ENCODE measurements around the gene PPIE.
"Not testable (repeated sequence)": the region's sequence is repeated elsewhere in the genome, so short reads cannot be mapped to it uniquely, and the experiment has no call there.

PPIE gene

GRCh38 chr1:39776886-39777285, 38.2 kb downstream of the PPIE start:
- no peak for DNase-seq (ENCODE audit: low read depth in 3 of 3, low spot score in 1 of 3)

- no peak for DNase-seq (ENCODE audit: low read depth in 3 of 3, low spot score in 1 of 3)
These were observed 38.6 kb downstream of the PPIE start for GRCh38 chr1:39777306-39777705.

DNA sequence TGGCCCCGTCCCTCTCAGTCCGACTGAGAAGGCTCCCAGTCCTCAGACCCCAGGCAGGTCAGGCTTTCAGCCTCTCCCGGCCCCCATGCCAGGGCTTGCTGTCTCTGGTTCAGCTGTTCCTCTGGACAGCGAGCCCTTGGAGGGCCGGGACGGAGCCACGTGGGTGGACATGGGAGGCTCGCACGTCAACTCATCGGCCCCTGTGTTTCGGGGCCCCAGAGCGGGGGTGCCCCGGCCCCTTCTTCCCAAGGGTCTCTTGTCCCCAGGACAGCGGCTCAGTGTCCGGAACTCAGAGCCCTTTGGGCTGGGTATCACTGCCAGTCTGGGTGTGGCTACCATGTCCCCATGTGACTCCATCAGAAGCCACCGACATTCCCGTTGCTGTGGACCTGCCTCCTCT, 39.2 kb downstream of the PPIE start:
- DNase-seq (ENCODE audit: low read depth in 3 of 3, low spot score in 1 of 3): not testable (repeated sequence)

DNA sequence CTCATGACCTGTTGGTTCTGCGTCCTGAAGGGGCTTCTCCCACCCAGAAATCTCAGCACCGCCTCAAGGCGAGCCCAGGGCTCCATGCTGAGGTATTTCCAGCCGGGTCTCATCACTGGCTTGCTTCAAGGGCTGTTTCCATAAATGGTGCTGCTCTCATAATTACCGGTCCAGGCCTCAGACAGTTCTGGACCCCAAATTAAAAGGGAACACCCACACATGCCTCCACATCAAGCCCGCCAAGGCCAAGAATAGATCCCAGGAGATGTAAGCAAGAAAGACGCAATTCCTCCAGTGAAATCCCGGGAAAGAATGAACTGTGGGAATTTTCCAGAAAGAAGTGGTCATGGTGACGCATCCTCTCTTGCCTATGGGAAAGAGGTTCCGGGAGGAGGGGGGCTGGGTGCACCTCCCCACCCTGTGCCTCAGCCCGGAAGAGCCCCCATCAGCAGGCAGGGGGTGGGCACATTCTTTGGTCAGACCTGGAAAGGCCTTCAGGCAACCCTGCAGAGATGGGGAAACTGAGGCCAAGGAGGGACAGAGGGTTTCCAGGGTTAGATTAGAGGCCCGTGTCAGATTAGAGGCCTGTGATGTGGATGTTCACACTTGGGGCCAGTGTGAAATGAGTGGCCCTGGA, 39.9 kb downstream of the PPIE start:
- DNase-seq (ENCODE audit: low read depth in 3 of 3, low spot score in 1 of 3): not testable (repeated sequence)

DNA sequence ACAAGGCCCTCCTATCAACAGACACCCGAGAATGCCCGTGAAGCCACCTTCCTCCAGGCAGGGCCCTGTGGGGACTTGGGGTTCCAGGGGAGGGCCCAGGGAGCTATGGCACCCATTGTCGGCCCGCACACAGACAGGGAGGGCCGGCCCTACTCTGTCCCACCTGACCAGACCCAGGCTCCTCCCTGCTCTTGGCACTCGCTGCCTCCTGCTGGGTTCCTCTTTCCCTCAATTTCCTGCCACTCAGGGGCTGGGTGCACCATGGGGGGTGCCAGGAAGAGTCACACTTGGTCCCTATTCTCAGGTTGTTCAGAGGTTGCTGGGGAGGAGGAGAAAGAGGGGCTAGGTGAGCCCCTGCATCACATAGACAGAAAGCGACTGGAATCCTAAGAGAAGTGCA, 40.5 kb downstream of the PPIE start:
- no peak for DNase-seq (ENCODE audit: low read depth in 3 of 3, low spot score in 1 of 3)

DNA sequence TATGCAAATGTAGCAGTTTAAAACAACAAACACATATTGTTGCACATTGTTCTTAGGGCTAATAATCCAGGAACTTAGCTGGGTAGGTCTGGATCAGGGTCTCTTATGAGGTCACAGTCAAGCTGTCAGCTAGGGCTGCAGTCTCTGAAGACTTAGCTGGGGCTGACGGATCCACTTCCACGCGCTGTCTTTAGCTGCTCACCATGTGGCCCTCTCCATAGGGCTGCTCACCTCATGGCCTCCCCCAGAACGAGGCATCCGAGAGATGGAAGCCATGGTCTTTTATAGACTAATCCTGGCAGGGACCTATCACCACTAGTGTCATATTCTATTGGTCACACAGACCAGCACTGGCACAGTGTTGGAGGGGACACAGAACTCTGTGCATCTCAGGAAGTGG, 41.1 kb downstream of the PPIE start:
- no peak for DNase-seq (ENCODE audit: low read depth in 3 of 3, low spot score in 1 of 3)

- no peak for DNase-seq (ENCODE audit: low read depth in 3 of 3, low spot score in 1 of 3)
These were observed 42.6 kb downstream of the PPIE start for GRCh38 chr1:39781349-39781715.

DNA sequence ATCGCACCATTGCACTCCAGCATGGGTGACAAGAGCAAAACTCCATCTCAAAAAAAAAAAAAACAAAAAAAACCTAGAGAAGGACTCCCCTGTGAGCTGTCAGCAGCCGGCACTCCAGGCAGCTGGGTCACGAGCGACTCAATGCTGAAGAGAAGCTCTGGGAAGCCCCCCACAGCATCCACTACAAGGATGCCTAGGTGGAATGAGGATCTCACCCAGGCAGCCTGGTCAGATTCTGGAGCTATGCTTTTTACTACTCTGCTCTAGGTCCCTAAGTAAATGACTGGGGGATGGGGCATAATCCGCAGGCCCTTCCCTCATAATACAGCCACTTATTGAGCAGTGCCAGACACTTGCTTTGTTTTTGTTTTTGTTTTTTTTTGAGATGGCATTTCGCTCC, 43.4 kb downstream of the PPIE start:
- no peak for DNase-seq (ENCODE audit: low read depth in 3 of 3, low spot score in 1 of 3)

- not testable (repeated sequence) for DNase-seq (ENCODE audit: low read depth in 3 of 3, low spot score in 1 of 3)
These were observed 44.0 kb downstream of the PPIE start for GRCh38 chr1:39782685-39783084.

GRCh38 chr1:39786303-39787107, 47.8 kb downstream of the PPIE start:
- not testable (repeated sequence) for DNase-seq (ENCODE audit: low read depth in 3 of 3, low spot score in 1 of 3)

GRCh38 chr1:39787108-39787375, 48.4 kb downstream of the PPIE start:
- DNase-seq (ENCODE audit: low read depth in 3 of 3, low spot score in 1 of 3): not testable (repeated sequence)

DNA sequence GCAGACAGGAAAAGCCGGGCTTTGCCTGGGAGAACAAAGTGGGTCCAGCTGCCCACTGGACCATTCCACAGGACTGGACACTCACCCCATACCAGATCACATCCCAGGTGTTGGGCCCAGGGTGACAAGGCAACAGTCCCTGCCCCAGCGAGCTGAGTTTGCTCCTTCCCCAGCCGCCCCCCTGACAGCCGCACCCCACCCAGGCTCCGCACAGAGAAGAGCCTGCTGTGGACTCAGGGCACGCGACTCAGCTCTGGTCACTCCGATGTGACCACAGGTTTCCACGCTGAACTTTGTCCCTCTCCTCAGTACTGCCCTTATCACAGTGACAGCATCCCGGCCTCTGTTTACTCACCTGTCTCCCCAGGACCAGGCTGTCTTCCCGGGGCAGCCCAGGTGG, 48.8 kb downstream of the PPIE start:
- no peak for DNase-seq (ENCODE audit: low read depth in 3 of 3, low spot score in 1 of 3)

GRCh38 chr1:39787964-39788363, 49.3 kb downstream of the PPIE start:
- DNase-seq (ENCODE audit: low read depth in 3 of 3, low spot score in 1 of 3): not testable (repeated sequence)

DNA sequence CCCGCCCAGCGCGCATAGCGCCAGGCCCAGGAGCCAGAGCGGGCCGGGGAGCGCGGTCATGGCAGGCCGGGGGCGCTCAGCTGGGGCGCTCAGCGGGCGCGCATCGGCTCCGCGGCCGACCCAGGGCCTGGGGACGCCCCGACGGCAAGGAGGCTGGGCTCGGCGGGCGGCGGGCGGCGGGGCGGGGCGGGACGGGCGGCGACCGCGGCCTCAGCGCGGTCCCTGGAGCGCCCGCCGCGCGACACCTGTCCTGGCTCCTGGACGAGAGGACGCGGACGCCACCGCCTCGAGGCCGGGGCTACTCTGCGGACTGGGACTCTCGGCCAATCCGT, 49.7 kb downstream of the PPIE start:
- no peak for DNase-seq (ENCODE audit: low read depth in 3 of 3, low spot score in 1 of 3)

GRCh38 chr1:39788758-39789570, 50.3 kb downstream of the PPIE start, which contains the start of gene BMP8B:
BMP8B (minus strand) TSS chr1:39788865; CDS start chr1:39788485, 380 bp downstream.
- no peak for DNase-seq (ENCODE audit: low read depth in 3 of 3, low spot score in 1 of 3)

DNA sequence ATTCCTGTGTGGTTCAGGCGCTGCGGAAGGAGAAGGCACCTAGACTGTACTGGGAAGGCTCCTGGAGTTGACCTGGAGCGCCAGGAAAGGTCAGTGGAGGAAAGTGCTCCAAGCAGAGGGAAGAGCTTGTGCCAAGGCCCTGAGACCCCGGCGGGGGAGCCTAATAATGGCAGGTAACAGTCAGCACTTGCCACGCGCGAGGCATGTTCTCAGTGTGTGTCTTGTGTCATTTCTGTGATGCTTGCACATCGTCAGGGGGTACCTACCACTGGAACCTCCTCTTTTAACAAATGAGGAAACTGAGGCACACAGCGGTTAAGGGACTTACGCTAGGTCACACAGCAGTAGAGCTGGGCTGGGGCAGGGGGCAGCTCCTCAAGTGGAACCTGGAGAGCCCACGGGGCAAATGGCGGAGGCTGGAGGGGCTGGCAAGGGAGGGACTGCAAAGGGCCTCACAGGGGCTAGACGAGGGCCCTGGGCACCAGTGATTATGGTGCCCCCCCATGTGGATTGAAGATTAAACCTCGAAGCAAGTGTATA, 51.0 kb downstream of the PPIE start:
- no peak for DNase-seq (ENCODE audit: low read depth in 3 of 3, low spot score in 1 of 3)

DNA sequence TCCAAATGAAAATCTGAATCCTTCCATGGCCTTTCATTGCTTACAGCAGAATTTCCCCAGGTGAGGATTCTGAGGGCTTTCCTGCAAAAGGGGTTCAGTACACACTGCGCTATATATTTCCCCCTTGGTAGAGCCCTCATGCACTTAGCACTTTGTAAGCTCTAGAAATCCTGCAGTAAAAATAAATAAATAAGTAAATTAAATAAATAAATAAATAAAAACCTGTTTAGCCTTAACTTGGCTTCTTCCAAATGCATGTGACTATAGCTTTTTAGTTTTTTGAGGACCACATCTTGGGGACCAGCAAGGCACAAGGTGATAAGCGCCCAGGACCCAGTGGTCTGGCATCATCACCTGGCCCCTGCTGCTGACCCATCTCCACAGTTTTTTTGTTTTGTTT, 53.2 kb downstream of the PPIE start:
- no peak for DNase-seq (ENCODE audit: low read depth in 3 of 3, low spot score in 1 of 3)

- no peak for DNase-seq (ENCODE audit: low read depth in 3 of 3, low spot score in 1 of 3)
These were observed 57.0 kb downstream of the PPIE start for GRCh38 chr1:39795651-39796050.

DNA sequence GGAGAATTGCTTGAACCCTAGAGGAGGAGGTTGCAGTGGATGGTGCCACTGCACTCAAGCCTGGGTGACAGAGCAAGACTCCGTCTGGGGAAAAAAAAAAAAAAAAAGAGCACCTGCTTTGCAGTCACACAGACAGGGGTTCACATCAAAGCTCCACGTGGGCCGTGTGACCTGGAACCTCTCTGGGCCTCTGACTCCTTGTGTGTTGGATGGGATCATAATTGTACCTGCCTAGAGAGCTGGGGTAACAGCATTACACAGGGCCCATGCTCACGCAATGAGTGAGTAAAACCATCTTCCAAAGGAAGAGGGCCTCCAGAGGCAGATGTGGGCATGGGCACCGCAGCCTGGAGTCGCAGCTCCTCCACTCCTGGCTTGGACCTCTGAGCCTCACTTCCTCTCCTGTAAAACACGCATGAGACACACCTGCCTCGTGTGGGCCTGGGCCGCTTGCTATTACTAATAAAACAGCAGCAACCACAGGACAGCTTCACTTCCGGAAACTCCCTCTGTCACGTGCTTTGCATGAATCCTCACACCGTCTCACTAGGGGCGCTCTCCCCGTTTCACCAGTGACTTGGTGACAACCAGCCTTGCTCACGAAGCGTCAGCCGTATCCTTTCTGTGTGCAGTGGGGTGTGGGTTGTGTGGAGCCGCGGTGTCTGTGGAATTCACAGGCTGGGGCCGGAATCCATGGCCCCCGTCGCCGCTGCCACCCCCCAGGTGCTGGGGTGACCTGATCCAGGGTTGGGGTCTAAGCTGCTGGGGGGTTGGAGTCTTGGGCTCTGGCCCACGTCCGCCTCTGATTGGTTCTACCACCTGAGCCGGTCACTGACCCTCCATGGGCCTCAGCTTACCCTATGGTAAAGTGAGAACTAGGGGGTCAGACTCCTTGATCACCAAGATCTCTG, 60.4 kb downstream of the PPIE start:
- peak; percentile 64 to 72 (median 68) for DNase-seq (ENCODE audit: low read depth in 3 of 3, low spot score in 1 of 3)

- DNase-seq (ENCODE audit: low read depth in 3 of 3, low spot score in 1 of 3): peak; percentile 26 to 66 (median 41)
These were observed 61.2 kb downstream of the PPIE start for GRCh38 chr1:39799770-39800470.

Measured in stimulated activated CD4-positive, alpha-beta T cell treated with anti-CD3 and anti-CD28 coated beads, TNF-alpha, amount 100 ng/mL, for 1 hour (primary cell).